SK-N-MC (cell line): ENCODE measurements around the gene RTBDN.

ENCODE experiments used
- EZH2 ChIP-seq: fragments of 200-600 bp; sonication (generic); IDR thresholded peaks from one replicate; pipeline ENCODE4 v1.6.1; 2017; ENCODE audit warnings: antibody characterized with exemption
- POLR2AphosphoS5 ChIP-seq: IDR thresholded peaks from 2 replicates; pipeline ENCODE4 v1.6.1; 2012; ENCODE audit warnings: mild to moderate bottlenecking, low read depth, low read length, borderline replicate concordance

DNA sequence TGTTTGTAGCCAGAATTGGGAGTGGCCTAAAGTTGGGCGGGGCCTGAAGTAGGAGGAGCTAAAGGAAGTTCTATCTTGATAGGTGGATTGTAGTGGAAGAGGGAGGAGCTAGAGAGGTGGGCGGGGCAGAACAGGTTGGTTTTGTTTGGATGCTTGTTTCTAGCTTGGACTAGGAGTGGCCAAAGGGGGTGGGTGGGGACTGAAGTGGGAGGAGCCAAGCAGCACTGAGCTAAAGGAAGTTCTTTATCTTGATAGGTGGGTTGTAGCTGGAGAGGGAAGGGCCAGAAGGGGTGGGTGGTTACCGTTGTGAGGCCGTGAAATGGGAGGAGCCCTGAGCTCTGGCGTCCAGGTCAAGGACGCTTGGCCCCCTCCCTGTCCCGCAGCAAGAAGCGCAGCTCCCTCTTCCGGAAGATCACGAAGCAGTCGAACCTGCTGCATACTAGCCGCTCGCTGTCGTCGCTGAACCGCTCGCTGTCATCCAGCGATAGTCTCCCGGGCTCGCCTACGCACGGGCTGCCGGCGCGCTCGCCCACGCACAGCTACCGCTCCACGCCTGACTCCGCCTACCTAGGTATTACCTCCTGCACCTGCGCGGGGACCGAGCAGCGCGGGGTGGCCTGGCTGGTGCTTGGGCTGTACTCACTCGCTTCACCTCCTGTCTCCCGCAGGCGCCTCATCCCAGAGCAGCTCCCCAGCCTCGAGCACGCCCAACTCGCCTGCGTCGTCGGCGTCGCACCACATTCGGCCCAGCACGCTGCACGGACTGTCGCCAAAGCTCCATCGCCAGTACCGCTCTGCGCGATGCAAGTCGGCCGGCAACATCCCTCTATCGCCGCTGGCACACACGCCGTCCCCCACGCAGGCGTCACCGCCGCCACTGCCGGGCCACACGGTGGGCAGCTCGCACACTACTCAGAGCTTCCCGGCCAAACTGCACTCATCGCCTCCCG lies 38.8 kb upstream of the RTBDN start:
- TF ChIP-seq POLR2AphosphoS5 (no peak), EZH2 (no peak)
